BE2C (cell line): Measurements from ENCODE around the gene RNGTT.
"Not testable (repeated sequence)": the region's sequence is repeated elsewhere in the genome, so short reads cannot be mapped to it uniquely, and the experiment has no call there.

Source experiments
- DNase-seq: peaks from one replicate; pipeline ENCODE4 v3.0.0-alpha.2; 2020
- H3K27me3 ChIP-seq: fragments of 250-450 bp; sonication (Bioruptor Pico); 2 replicates; pipeline ENCODE4 v1.5.1; 2020; ENCODE audit warnings: mild to moderate bottlenecking
- H3K36me3 ChIP-seq: fragments of 250-450 bp; sonication (Bioruptor Pico); 2 replicates; pipeline ENCODE4 v1.5.1; 2020; ENCODE audit warnings: mild to moderate bottlenecking
- H3K4me1 ChIP-seq: fragments of 250-450 bp; sonication (Bioruptor Pico); 2 replicates; pipeline ENCODE4 v1.5.1; 2020
- H3K4me3 ChIP-seq: 2 replicates; pipeline ENCODE4 v1.5.1; 2011; ENCODE audit warnings: low read depth, low read length
- H3K9me3 ChIP-seq: fragments of 250-450 bp; sonication (Bioruptor Pico); 2 replicates; pipeline ENCODE4 v1.5.1; 2020
- TF ChIP-seq, protein P1 (sequence below): IDR thresholded peaks from 2 replicates; pipeline ENCODE4 v1.5.1; 2012; ENCODE audit warnings: mild to moderate bottlenecking, low read depth, low read length

The RNGTT gene

DNA sequence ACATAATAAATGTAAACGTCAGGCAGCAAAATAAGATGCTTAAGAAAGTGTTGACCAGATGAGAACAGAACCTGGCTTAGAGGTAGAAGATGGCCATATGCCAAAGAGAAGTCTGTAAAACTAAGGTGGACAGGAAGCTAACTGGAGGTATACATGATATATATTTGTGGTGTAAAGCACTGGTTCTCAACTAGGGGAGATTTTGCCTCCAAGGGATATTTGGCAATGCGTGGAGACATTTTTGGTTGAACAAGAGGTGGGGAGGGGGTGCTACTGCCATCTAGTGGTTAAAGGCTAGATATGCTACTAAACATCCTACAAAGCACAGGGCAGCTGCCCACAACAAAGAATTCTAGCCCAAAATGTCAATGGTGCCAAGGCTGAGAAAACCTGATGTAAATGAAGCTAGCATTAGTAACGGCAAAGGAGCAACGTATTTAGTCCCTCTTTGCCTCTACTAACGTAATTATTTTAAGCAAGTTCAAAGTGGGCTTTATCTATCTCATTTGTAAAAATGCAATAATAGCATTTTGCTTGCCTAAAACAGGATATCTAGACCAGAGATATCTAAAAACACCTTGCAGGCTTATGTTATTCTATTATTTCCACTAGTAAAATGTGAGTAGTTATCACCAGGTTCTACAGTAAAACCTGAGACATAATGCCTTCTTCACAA, 182.6 kb downstream of the RNGTT start:
- TF ChIP-seq, protein P1, sequence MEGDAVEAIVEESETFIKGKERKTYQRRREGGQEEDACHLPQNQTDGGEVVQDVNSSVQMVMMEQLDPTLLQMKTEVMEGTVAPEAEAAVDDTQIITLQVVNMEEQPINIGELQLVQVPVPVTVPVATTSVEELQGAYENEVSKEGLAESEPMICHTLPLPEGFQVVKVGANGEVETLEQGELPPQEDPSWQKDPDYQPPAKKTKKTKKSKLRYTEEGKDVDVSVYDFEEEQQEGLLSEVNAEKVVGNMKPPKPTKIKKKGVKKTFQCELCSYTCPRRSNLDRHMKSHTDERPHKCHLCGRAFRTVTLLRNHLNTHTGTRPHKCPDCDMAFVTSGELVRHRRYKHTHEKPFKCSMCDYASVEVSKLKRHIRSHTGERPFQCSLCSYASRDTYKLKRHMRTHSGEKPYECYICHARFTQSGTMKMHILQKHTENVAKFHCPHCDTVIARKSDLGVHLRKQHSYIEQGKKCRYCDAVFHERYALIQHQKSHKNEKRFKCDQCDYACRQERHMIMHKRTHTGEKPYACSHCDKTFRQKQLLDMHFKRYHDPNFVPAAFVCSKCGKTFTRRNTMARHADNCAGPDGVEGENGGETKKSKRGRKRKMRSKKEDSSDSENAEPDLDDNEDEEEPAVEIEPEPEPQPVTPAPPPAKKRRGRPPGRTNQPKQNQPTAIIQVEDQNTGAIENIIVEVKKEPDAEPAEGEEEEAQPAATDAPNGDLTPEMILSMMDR = peak; percentile 93

DNA sequence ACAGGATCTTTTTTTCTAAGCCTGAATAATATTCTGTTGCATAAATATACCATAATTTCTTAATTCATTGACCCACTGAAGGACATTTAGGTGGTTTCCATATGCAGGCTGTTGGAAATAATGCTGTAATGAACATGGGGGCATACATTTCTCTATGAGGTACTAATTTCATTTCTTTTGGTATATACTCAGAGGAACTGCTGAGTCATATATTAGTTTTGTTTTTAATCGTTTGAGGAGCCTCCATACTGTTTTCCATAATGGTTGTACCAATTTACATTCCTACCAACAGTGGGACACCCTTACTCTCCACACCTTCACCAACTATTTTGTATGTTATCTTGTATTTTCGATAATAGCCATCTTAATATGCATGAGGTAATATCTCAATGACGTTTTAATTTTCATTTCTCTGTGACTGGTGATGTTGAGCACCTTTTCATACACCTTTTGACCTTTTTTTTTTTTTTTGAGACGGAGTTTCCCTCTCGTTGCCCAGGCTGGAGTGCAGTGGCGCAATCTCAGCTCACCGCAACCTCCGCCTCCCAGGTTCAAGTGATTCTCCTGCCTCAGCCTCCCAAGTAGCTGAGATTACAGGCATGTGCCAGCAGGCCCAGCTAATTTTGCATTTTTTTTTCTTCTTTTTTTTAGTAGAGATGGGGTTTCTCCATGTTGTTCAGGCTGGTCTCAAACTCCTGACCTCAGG, 187.4 kb downstream of the RNGTT start:
- no peaks in the 10 kb centered on the region for H3K9me3 ChIP-seq
- H3K36me3 ChIP-seq = no peaks in the 10 kb centered on the region
- DNase-seq = no peak
- no peaks in the 10 kb centered on the region for H3K27me3 ChIP-seq
- H3K4me1 ChIP-seq = no peaks in the 10 kb centered on the region
- H3K4me3 ChIP-seq = no peak overlapping the region
- TF ChIP-seq, protein P1 = no peak

More for the DNA sequence above, 182.6 kb downstream of the RNGTT start:
- Histone ChIP-seq H3K4me3 (no peak overlapping the region), H3K9me3 (no peaks in the 10 kb centered on the region), H3K4me1 (no peaks in the 10 kb centered on the region), H3K36me3 (no peaks in the 10 kb centered on the region), H3K27me3 (no peaks in the 10 kb centered on the region)
- DNase-seq = peak; percentile 63

DNA sequence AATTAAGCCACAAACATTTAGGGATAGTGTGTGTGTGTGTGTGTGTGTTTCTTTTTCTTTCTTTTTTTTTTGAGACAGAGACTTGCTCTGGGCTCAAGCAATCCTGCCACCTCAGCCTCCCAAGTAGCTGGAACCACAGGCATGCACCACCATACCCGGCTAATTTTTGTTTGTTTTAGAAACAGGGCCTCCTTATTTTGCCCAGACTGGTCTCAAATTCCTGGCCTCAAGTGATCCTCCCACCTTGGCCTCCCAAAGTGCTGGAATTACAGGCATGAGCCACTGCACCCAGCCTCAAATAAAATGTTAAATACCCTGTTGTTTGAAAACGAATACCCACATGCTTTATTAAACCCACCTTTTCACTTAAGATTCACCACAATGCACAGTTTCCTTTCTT, 195.3 kb downstream of the RNGTT start:
- H3K27me3 ChIP-seq, H3K9me3 ChIP-seq, DNase-seq, H3K4me3 ChIP-seq, H3K36me3 ChIP-seq, H3K4me1 ChIP-seq: not testable (repeated sequence)

DNA sequence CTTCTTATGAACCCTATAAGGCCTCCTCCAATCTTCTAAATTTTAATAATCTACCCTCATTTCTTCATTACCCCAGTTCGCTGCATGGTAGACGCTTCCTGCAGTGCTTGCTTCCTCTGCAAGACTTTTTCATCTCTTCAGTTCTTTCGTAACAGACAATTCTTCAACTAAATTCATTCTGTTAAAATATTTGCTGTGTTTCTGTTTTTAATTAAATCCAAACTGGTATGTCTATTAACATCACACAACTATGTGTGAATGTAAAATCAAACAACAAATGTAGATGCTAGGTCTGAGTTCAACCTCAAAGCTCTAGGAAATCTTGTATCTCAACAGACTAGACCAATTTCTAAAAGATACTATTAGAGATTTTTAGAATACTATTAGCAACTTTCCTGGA, 199.3 kb downstream of the RNGTT start:
- Histone ChIP-seq H3K9me3 (no peaks in the 10 kb centered on the region), H3K4me3 (no peak overlapping the region), H3K4me1 (no peaks in the 10 kb centered on the region), H3K36me3 (no peaks in the 10 kb centered on the region), H3K27me3 (no peaks in the 10 kb centered on the region)
- no peak for DNase-seq
- TF ChIP-seq, protein P1 = no peak

DNA sequence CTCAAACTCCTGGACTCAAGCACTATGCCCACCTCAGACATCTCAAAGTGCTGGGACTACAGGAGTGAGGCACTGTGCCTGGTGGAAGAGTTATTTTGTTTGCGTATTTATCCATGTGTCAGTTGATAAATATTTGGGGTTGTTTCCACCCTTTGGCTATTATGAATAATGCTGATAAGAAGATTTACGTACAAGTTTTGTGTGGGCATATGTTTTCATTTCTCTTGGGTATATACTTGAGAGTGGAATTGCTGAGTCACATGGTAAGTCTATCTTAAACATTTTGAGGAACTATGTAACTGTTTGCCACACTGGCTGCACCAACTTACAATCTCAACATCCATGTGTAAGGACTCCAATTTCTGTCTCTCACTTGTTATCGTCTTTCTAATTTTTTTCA, 200.3 kb downstream of the RNGTT start:
- H3K9me3 ChIP-seq = no peaks in the 10 kb centered on the region
- H3K4me1 ChIP-seq = no peaks in the 10 kb centered on the region
- no peaks in the 10 kb centered on the region for H3K27me3 ChIP-seq
- no peak for DNase-seq
- H3K36me3 ChIP-seq = no peaks in the 10 kb centered on the region
- TF ChIP-seq, protein P1 = no peak
- no peak overlapping the region for H3K4me3 ChIP-seq

DNA sequence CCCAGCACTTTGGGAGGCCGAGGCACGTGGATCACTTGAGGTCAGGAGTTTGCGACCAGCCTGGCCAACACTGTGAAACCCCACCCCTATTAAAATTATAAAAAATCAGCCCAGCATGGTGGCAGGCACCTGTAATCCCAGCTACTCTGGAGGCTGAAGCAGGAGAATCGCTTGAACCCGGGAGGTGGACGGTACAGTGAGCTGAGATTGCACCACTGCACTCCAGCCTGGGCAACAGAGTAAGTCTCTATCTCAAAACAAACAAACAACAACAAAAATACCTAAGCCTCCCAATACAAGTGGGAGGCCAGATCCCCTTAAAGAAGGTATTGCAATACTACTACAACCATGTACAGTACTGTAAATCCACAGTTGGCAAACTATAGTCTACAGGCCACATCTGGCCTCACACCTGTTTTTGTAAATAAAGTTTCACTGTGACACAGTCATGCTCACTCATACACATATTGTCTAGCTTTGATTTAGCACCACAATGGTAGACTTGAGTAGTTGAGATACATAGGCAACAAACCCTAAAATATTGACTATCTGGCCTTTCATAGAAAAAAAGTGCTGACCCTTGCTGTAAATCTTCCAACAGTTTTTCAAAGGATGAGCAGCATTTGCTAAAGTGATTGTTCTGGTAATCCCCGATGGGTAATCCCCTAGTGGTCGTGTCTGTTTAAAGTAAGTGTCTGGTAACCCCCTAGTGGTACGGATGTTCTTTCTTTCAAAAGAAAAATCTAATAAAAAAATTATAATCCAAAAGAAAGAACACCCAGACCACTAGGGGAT, 202.0 kb downstream of the RNGTT start:
- no peak overlapping the region for H3K4me3 ChIP-seq
- H3K4me1 ChIP-seq = no peaks in the 10 kb centered on the region
- no peaks in the 10 kb centered on the region for H3K36me3 ChIP-seq
- TF ChIP-seq, protein P1 = peak; percentile 44
- no peaks in the 10 kb centered on the region for H3K9me3 ChIP-seq
- no peak for DNase-seq
- H3K27me3 ChIP-seq = no peaks in the 10 kb centered on the region
